GM12878 (cell line): ENCODE measurements around the gene ZFYVE19.

ENCODE experiments used
- ESRRA ChIP-seq: IDR thresholded peaks from 2 replicates; pipeline ENCODE4 v1.6.1; 2012; ENCODE audit warnings: mild to moderate bottlenecking, low read length, improper control_type of control experiment
- MAX ChIP-seq: IDR thresholded peaks from 2 replicates; pipeline ENCODE4 v1.6.1; 2012; ENCODE audit warnings: low read depth, low read length, improper control_type of control experiment
- RAD21 ChIP-seq: IDR thresholded peaks from 2 replicates; pipeline ENCODE4 v1.6.1; 2011; ENCODE audit warnings: mild to moderate bottlenecking, low read depth, low read length, moderate library complexity; ENCODE audit not compliant: insufficient read depth

- TF ChIP-seq MAX (no peak), ESRRA (no peak), RAD21 (no peak)
These were observed 51.8 kb downstream of the ZFYVE19 start for GRCh38 chr15:40858706-40859105.
